DOHH2 (cell line): ENCODE results near the gene CTSZ.

ENCODE experiments used
- EZH2phosphoT487 ChIP-seq: fragments of 200-600 bp; sonication (generic); IDR thresholded peaks from 2 replicates; pipeline ENCODE4 v1.6.1; 2017; ENCODE audit warnings: borderline replicate concordance, mild to moderate bottlenecking, antibody characterized with exemption, low read length, moderate library complexity, mixed read lengths
- TF ChIP-seq, protein P1 (sequence below): fragments of 200-600 bp; sonication (generic); IDR thresholded peaks from one replicate; pipeline ENCODE4 v1.5.1; 2014; ENCODE audit warnings: antibody characterized with exemption, mild to moderate bottlenecking, low read depth, low read length; ENCODE audit not compliant: poor library complexity, severe bottlenecking

DNA sequence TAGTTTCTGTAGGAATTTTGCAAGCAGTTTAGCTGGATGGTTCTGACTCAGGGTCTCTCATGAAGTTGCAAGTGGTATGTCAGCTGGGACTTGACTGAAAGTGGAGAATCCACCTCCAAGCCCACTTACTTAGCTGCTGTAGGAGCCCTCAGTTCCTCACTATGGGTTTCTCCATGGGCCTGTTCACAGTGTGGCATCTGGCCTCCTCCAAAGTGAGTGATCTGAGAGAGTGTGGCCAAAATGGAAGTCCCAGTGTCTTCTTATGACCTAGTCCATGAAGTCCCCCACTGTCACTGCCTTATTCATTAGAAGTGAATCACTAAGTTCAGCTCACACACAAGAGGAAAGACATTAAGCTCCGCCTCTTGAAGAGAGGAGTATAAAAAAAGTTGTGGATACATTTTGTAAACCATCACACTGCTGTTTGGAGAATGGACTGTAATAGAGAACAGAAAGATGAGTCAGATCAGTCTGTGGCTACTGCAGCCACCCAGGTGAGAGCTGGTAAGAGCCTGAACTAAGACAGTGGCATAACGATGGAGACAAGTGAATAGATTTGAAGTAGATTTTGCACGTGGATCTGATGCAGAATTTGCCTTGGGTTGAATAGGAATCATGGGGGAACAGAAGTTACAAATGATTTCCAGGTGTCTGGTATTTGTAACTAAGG lies 30.9 kb downstream of the CTSZ start:
- TF ChIP-seq, protein P1, sequence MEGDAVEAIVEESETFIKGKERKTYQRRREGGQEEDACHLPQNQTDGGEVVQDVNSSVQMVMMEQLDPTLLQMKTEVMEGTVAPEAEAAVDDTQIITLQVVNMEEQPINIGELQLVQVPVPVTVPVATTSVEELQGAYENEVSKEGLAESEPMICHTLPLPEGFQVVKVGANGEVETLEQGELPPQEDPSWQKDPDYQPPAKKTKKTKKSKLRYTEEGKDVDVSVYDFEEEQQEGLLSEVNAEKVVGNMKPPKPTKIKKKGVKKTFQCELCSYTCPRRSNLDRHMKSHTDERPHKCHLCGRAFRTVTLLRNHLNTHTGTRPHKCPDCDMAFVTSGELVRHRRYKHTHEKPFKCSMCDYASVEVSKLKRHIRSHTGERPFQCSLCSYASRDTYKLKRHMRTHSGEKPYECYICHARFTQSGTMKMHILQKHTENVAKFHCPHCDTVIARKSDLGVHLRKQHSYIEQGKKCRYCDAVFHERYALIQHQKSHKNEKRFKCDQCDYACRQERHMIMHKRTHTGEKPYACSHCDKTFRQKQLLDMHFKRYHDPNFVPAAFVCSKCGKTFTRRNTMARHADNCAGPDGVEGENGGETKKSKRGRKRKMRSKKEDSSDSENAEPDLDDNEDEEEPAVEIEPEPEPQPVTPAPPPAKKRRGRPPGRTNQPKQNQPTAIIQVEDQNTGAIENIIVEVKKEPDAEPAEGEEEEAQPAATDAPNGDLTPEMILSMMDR = no peak
- no peak for TF ChIP-seq EZH2phosphoT487
